ENCODE data around the gene TAMALIN.

Gene TAMALIN

GRCh38 chr12:52038447-52038846 is 31.7 kb downstream of the TAMALIN start:
- peak overlapping the region; percentile 18; the same call in 1 of the 2 replicates for H3K27ac ChIP-seq
- no peak for TF ChIP-seq CTCF (IDR thresholded peaks at IDR 0.05)
- TF ChIP-seq ZFX (IDR thresholded peaks at IDR 0.05; ENCODE audit: borderline replicate concordance): no peak

GRCh38 chr12:52041035-52041434 is 34.3 kb downstream of the TAMALIN start:
- TF ChIP-seq CTCF (IDR thresholded peaks at IDR 0.05) (no peak), ZFX (IDR thresholded peaks at IDR 0.05; ENCODE audit: borderline replicate concordance) (no peak)
- H3K27ac ChIP-seq: no peak overlapping the region

GRCh38 chr12:52041695-52042123 is 35.0 kb downstream of the TAMALIN start:
- H3K27ac ChIP-seq: no peak overlapping the region
- TF ChIP-seq ZFX (IDR thresholded peaks at IDR 0.05; ENCODE audit: borderline replicate concordance): no peak
- TF ChIP-seq CTCF (IDR thresholded peaks at IDR 0.05): no peak

GRCh38 chr12:52042706-52043385 is 36.1 kb downstream of the TAMALIN start:
- no peak overlapping the region for H3K27ac ChIP-seq
- TF ChIP-seq CTCF (IDR thresholded peaks at IDR 0.05) (no peak), ZFX (IDR thresholded peaks at IDR 0.05; ENCODE audit: borderline replicate concordance) (no peak)

- H3K27ac ChIP-seq: no peak overlapping the region
- TF ChIP-seq ZFX (IDR thresholded peaks at IDR 0.05; ENCODE audit: borderline replicate concordance): no peak
- TF ChIP-seq CTCF (IDR thresholded peaks at IDR 0.05): no peak
Measured at GRCh38 chr12:52043386-52044212, 36.9 kb downstream of the TAMALIN start.

GRCh38 chr12:52044292-52044983 is 37.7 kb downstream of the TAMALIN start:
- H3K27ac ChIP-seq: no peak overlapping the region
- no peak for TF ChIP-seq CTCF (IDR thresholded peaks at IDR 0.05)
- no peak for TF ChIP-seq ZFX (IDR thresholded peaks at IDR 0.05; ENCODE audit: borderline replicate concordance)

All from 22Rv1 (cell line).